ENCODE measurements around the gene ANTXR2. TPM values are rescaled to one million over a fixed set of nuclear protein-coding genes. Genes with fewer than 3 reads are reported as not detected.

The ANTXR2 gene
- total RNA-seq, 4 donors from 2014 or later: 319 to 518 (median 329) TPM

GRCh38 chr4:79865201-79865597 is 207.8 kb downstream of the ANTXR2 start:
- Histone ChIP-seq H3K27ac (replicated peaks in 1 of 4) (no peak overlapping the region), H3K4me1 (no peaks in the 10 kb centered on the region), H3K27me3 (no peaks in the 10 kb centered on the region), H3K9me3 (no peaks in the 10 kb centered on the region), H3K36me3 (no peaks in the 10 kb centered on the region), H3K4me3 (no peak overlapping the region)
- no peak for DNase-seq (ENCODE audit: extremely low spot score)
- TF ChIP-seq CTCF (IDR thresholded peaks at IDR 0.05) (no peak), EP300 (IDR thresholded peaks at IDR 0.05) (no peak), POLR2A (IDR thresholded peaks at IDR 0.05; ENCODE audit: low read depth) (no peak), POLR2AphosphoS5 (IDR thresholded peaks at IDR 0.05) (no peak)
- intact Hi-C loops (cut with DNase I): no loop called here
- WGBS: 33% methylated on average over 2 of the region's 2 CpGs

- DNase-seq (ENCODE audit: extremely low spot score): no peak
- no peaks in the 10 kb centered on the region for H3K9me3 ChIP-seq
- no peak for TF ChIP-seq POLR2AphosphoS5 (IDR thresholded peaks at IDR 0.05)
- TF ChIP-seq POLR2A (IDR thresholded peaks at IDR 0.05; ENCODE audit: low read depth): no peak
- TF ChIP-seq CTCF (IDR thresholded peaks at IDR 0.05): no peak
- TF ChIP-seq EP300 (IDR thresholded peaks at IDR 0.05): no peak
- H3K36me3 ChIP-seq: no peaks in the 10 kb centered on the region
- 59% methylated on average over 3 of the region's 3 CpGs for WGBS
- H3K27me3 ChIP-seq: no peaks in the 10 kb centered on the region
- no peak overlapping the region for H3K4me3 ChIP-seq
- H3K27ac ChIP-seq (replicated peaks in 1 of 4): no peak overlapping the region
- no peaks in the 10 kb centered on the region for H3K4me1 ChIP-seq
- intact Hi-C loops (cut with DNase I): no loop called here
Observed at GRCh38 chr4:79864500-79865200, 208.4 kb downstream of the ANTXR2 start.

GRCh38 chr4:79863333-79863732 is 209.7 kb downstream of the ANTXR2 start:
- H3K36me3 ChIP-seq: no peaks in the 10 kb centered on the region

GRCh38 chr4:79862821-79863220 is 210.2 kb downstream of the ANTXR2 start:
- no peaks in the 10 kb centered on the region for H3K4me1 ChIP-seq
- no peak overlapping the region for H3K27ac ChIP-seq (replicated peaks in 1 of 4)
- no peak overlapping the region for H3K4me3 ChIP-seq
- TF ChIP-seq EP300 (IDR thresholded peaks at IDR 0.05): no peak
- no peak for TF ChIP-seq POLR2A (IDR thresholded peaks at IDR 0.05; ENCODE audit: low read depth)
- no peak for TF ChIP-seq CTCF (IDR thresholded peaks at IDR 0.05)
- TF ChIP-seq POLR2AphosphoS5 (IDR thresholded peaks at IDR 0.05): no peak
- no peak for DNase-seq (ENCODE audit: extremely low spot score)
- WGBS: 78% methylated on average over 3 of the region's 3 CpGs
- H3K27me3 ChIP-seq: no peaks in the 10 kb centered on the region
- intact Hi-C loops (cut with DNase I): no loop called here
- no peaks in the 10 kb centered on the region for H3K36me3 ChIP-seq
- no peaks in the 10 kb centered on the region for H3K9me3 ChIP-seq

More at GRCh38 chr4:79863333-79863732, 209.7 kb downstream of the ANTXR2 start:
- Histone ChIP-seq H3K27me3 (no peaks in the 10 kb centered on the region), H3K4me3 (no peak overlapping the region), H3K4me1 (no peaks in the 10 kb centered on the region), H3K27ac (replicated peaks in 1 of 4) (no peak overlapping the region), H3K9me3 (no peaks in the 10 kb centered on the region)
- intact Hi-C loops (cut with DNase I): no loop called here
- DNase-seq (ENCODE audit: extremely low spot score): no peak
- no peak for TF ChIP-seq POLR2A (IDR thresholded peaks at IDR 0.05; ENCODE audit: low read depth)
- TF ChIP-seq EP300 (IDR thresholded peaks at IDR 0.05): no peak
- no peak for TF ChIP-seq POLR2AphosphoS5 (IDR thresholded peaks at IDR 0.05)
- no peak for TF ChIP-seq CTCF (IDR thresholded peaks at IDR 0.05)
- whole genome bisulfite sequencing: 92% methylated on average over 3 of the region's 3 CpGs

- no peaks in the 10 kb centered on the region for H3K27me3 ChIP-seq
- peaks cover 0 to 8% (median 3%) of the 10 kb centered on the region in 4 donors for H3K4me1 ChIP-seq
- DNase-seq (ENCODE audit: extremely low spot score): no peak
- no peak for TF ChIP-seq POLR2AphosphoS5 (IDR thresholded peaks at IDR 0.05)
- no peak for TF ChIP-seq CTCF (IDR thresholded peaks at IDR 0.05)
- TF ChIP-seq EP300 (IDR thresholded peaks at IDR 0.05): no peak
- no peak for TF ChIP-seq POLR2A (IDR thresholded peaks at IDR 0.05; ENCODE audit: low read depth)
- H3K9me3 ChIP-seq: no peaks in the 10 kb centered on the region
- 100% methylated on average over 1 of the region's 1 CpG for WGBS
- no peaks in the 10 kb centered on the region for H3K36me3 ChIP-seq
- H3K27ac ChIP-seq (replicated peaks in 1 of 4): no peak overlapping the region
- intact Hi-C loops (cut with DNase I): no loop called here
- no peak overlapping the region for H3K4me3 ChIP-seq
Observed at GRCh38 chr4:79857811-79858210, 215.2 kb downstream of the ANTXR2 start.

Measured in esophagus muscularis mucosa (tissue), 4 donors.